GM19395 (cell line): Measurements from ENCODE around the gene FILIP1L.

Source experiments
- ATAC-seq: cut with Tn5 transposase; IDR thresholded peaks from one replicate; pipeline ENCODE4 v1.9.1; 2021; ENCODE audit warnings: mild to moderate bottlenecking, moderate library complexity; ENCODE audit not compliant: unreplicated experiment

The FILIP1L gene

GRCh38 chr3:99873269-99874102 is 240.8 kb downstream of the FILIP1L start:
- ATAC-seq, result no peak

- ATAC-seq, result peak; percentile 54
Measured at GRCh38 chr3:99872923-99873254, 241.4 kb downstream of the FILIP1L start.

DNA sequence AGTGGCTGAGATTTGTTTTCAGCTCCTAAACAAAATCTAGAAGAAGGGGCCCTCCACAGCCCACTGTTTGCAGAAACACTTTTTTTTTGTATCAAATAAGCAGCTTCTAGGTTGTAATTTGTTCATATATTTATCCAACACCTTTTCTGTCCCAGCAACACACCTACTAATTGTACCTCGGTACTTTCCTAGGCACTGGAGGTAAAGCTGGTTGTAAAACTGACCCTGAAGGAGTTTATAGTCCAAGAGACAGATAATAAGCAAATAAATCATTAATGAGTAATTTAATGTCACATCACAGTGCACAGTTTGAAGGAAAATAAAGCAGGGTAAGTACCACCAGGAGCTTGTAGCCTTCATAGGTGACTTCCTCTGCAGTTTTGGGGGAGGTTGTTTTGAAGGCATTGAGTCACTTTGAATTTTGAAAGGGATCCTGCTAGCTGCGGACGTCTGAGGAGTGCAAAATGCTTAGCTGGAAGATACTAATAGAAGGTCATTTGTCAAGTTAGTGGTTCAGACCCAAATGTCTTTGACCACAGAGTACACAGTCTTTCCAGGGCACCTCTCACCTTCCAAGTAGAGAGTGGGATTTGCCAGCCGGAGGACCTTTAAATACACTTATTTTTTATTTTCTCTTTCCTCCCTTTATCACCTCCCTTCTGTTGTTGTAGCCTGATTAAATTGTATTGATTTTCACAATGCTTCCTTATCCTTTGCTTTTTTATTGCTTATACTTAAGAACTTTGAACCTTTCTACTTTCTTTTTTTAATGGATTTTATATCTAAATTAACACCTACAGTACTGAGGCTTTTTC is 242.9 kb downstream of the FILIP1L start:
- no peak for ATAC-seq

- ATAC-seq, result no peak
Measured at GRCh38 chr3:99870712-99871111, 243.6 kb downstream of the FILIP1L start.

DNA sequence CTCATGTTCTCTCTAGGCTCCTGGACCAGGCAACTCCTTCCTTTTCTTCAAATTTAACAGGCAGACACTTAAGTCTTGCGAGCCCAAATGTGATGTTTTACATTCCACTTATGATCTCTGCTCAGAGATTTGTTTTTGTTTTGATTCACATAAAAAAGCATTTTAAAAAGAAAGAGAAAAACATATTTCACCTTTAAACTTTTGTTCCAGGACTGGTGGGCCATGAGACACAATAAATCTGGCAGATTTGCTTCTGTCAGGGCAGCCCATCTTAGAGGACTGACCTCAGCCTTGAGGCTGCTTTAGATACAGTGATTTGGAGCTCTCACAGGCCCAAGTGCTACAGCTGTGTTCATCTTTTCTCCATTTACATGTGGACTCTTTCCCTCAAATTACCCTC is 244.7 kb downstream of the FILIP1L start:
- ATAC-seq, result no peak

DNA sequence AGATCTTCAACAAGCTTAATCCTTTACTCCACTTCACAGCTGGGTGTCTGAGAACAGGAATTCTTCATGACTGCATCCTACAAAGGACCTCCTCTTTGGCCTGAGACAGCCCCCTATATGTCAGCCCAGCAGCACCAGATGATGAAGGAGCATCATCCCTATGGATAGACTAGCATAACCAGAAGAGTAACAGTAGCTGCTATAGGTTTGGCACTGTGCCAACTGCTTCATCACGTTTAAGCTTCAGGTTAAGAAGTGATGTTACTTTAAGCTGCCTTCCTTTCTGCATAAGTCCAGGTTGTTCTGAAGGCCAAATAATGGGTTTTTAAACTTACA is 246.0 kb downstream of the FILIP1L start:
- no peak for ATAC-seq

DNA sequence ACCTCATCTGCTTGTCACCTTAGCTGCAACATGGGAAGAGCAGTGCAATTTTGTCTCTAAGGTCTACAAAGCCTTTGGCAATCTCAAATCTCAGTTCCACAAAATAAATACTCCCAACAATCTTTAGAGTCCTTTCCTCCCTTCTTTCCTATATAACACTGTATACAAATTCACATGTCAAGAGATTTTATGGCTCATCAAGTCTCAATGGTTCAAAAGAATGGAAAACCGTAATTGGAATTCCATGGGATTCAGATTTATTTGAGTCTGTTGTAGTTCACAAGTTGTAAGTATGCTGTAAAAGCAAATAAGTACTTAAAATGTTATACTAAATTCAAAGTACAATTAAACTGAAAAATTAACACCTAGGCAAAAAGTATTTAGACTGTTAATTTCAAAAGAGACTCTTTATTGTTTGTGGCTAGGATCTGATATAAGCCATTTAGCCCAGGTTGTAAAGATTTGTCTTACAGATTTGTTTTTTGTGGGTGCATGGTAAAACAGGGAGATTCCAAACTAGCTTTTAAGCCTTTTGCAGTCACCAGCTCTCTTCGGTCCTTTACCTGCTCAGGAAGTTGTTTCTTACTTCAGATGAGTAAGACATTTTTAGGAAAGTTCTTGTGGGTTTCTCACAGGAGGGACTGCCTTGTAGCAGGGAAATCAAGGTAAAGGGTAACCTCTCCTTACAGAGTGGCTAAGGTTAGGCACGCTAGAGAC is 246.5 kb downstream of the FILIP1L start:
- ATAC-seq, result no peak

- ATAC-seq, result no peak
Measured at GRCh38 chr3:99866261-99866761, 248.0 kb downstream of the FILIP1L start.

DNA sequence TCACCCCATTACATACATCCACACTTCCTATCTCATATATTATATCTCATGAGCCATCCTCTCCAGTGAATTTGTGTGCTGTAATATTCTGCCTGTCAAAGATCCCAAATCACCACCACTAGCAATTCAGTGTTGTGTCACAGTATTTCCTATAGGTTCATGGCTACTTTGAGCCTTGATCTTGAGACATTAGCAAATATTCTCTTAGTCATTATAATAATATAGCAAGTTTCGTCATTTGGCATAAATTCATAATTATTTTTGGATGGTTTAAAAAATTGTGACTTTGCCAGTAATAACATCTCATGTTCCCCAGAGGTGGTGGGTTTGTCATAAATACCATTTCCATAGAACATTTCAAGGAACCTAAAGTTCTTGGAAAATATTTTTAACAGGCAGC is 249.0 kb downstream of the FILIP1L start:
- no peak for ATAC-seq

- ATAC-seq, result no peak
Measured at GRCh38 chr3:99864289-99864688, 250.0 kb downstream of the FILIP1L start.

- ATAC-seq, result peak; percentile 67
Measured at GRCh38 chr3:99863588-99863987, 250.7 kb downstream of the FILIP1L start.

DNA sequence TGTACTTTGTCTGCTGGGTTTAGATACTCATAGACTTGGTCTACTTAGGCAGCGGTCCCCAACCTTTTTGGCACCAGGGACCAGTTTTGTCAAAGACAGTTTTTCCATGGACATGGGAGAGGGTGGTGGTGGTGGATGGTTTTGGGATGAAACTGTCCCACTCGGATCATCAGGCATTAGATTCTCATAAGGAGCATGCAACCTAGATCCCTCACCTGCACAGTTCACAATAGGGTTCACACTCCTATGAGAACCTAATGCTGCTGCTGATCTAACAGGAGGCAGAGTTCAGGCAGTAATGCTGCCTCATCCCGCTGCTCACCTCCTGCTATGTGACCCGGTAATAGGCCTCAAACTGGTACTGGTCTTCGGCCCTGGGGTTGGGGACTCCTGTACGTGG is 251.3 kb downstream of the FILIP1L start:
- ATAC-seq, result no peak

DNA sequence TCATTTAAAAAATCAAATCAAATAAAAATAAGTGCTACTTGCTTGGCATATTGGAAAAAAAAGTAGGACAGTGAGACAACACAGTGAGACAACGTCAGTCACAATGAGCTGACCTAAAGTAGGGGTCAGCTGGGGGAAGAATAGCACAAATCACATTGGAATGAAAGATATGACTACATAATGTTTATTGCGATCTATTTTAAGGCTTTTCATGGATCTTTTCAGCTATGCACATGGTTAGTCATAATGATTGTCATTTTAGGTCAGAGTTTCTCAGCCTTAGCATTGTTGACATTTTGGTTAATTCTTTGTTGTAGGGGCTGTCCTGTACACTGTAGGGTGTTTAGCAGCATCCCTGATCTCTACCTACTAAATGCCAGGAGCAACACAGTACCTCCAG is 252.1 kb downstream of the FILIP1L start:
- ATAC-seq, result no peak

- no peak for ATAC-seq
Measured at GRCh38 chr3:99861216-99861615, 253.1 kb downstream of the FILIP1L start.

DNA sequence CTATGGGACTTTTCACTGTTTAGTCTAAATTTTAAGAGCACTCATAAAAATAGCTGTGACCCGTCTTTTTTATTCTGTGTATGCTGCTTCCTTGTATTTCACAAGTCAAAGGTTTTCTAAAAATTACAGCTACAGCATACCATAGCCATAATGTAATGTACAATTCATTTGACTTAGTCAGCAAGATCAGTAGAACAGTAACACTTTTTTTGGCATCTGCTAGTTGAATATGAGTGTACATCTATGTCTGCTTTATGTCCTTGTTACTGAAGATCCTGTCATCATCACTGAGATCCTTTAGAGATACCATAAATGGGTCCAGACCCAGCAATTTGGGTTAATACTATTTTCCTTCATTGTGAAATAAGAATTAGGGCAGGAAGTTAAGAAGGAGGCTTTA is 254.5 kb downstream of the FILIP1L start:
- ATAC-seq, result no peak

DNA sequence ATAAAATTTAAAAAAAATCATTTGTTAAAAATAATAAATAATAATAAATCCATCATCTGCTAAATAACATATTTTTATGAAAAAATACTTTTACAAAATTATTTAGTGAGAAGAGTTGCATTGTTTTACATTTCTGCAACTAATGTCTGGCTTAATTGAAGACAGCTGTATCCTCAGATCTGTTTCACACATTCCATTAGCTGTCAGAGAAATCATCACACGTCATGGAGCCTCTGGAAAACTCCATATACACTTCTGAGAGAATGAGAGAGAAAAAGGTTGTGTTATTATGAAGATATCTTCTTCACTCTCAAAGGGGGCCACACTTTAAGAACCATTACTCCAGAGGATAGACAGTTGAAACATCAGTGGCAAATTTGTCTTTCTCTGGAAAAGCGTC is 255.8 kb downstream of the FILIP1L start:
- no peak for ATAC-seq

- no peak for ATAC-seq
Measured at GRCh38 chr3:99857278-99857677, 257.0 kb downstream of the FILIP1L start.

GRCh38 chr3:99856437-99857220 is 257.7 kb downstream of the FILIP1L start:
- ATAC-seq, result no peak

GRCh38 chr3:99855900-99856299 is 258.4 kb downstream of the FILIP1L start:
- ATAC-seq, result no peak

- no peak for ATAC-seq
Measured at GRCh38 chr3:99854756-99855298, 259.5 kb downstream of the FILIP1L start.
